Suprapubic skin (tissue), 4 donors: ENCODE measurements around the gene ABHD5. TPM values are rescaled to one million over a fixed set of nuclear protein-coding genes. Genes with fewer than 3 reads are reported as not detected.

Experiments used
- DNase-seq, 2 donors: peaks; one replicate each; pipeline ENCODE4 v3.0.0-alpha.2; 2019; ENCODE audit warnings: low spot score in 2 of 2
- H3K27ac ChIP-seq: fragments of 200-600 bp; sonication (generic); one replicate; pipeline ENCODE4 v1.5.1; 2019
- H3K27me3 ChIP-seq: fragments of 200-600 bp; sonication (generic); one replicate; pipeline ENCODE4 v1.5.1; 2019
- H3K36me3 ChIP-seq: fragments of 200-600 bp; sonication (generic); one replicate; pipeline ENCODE4 v1.5.1; 2019
- H3K4me1 ChIP-seq: fragments of 200-600 bp; sonication (generic); one replicate; pipeline ENCODE4 v1.5.1; 2019
- H3K4me3 ChIP-seq: fragments of 200-600 bp; sonication (generic); one replicate; pipeline ENCODE4 v1.5.1; 2019; ENCODE audit warnings: mild to moderate bottlenecking
- H3K9me3 ChIP-seq: fragments of 200-600 bp; sonication (generic); one replicate; pipeline ENCODE4 v1.5.1; 2019
- CTCF ChIP-seq, 2 donors: fragments of 200-600 bp in 1 of 2; fragments of 450-650 bp in 1 of 2; sonication (generic) in 1 of 2; IDR thresholded peaks; one replicate each; pipeline ENCODE4 v1.5.1; 2016 to 2019; ENCODE audit warnings: antibody characterized with exemption in 2 of 2, mild to moderate bottlenecking in 1 of 2, moderate library complexity in 1 of 2
- EP300 ChIP-seq: sonication (generic); formaldehyde crosslinking; IDR thresholded peaks from one replicate; pipeline ENCODE4 v1.6.1; 2017; ENCODE audit warnings: antibody characterized with exemption
- POLR2A ChIP-seq, 2 donors: fragments of 450-650 bp; IDR thresholded peaks; one replicate each; pipeline ENCODE4 v1.6.1; 2017; ENCODE audit warnings: antibody characterized with exemption in 2 of 2, mild to moderate bottlenecking in 2 of 2, moderate library complexity in 2 of 2
- POLR2AphosphoS5 ChIP-seq, 3 donors: sonication (generic); formaldehyde crosslinking; IDR thresholded peaks; one replicate each; pipeline ENCODE4 v1.6.1; 2017; ENCODE audit warnings: antibody characterized with exemption in 3 of 3
- WGBS: methylation state at CpG from one replicate; pipeline ENCODE4 v1.1.5; 2018; 5-methylcytosine and 5-hydroxymethylcytosine counted together
- total RNA-seq, 4 donors: library from RNA; depleted of rRNA; stranded (reverse); fragments of >200 nt; gene quantifications; one replicate each; pipeline ENCODE4 v1.1.0, GENCODE V29; 2016

The ABHD5 gene
- total RNA-seq, 4 donors from 2014 or later: 62.7 to 130 (median 88.3) TPM

DNA sequence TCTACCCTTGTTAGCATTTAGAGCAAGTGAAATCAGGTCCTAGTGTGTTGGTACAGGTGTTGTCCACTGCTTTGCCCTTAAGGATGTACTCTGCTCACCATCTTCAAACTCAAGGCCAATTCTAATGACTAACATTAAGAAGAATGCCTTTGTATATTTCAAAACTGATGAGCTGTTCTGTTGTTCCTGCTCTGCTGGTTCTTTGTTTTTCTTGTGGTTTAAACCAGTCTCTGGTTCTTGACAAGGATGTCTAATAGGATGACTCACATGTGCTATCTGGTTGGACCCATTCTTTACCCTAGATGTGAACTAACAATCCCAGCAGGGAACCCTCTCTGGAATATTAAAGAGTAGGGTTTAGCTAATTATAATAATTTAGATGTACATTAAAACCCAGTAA, 17.3 kb downstream of the ABHD5 start:
- Histone ChIP-seq H3K27ac (peak overlapping the region; percentile 59), H3K4me3 (no peak overlapping the region)

GRCh38 chr3:43709022-43709421, 18.3 kb downstream of the ABHD5 start:
- DNase-seq: no peak
- TF ChIP-seq CTCF (IDR thresholded peaks at IDR 0.05) (no peak), POLR2AphosphoS5 (IDR thresholded peaks at IDR 0.05) (peak; percentile 88 to 98 (median 91))
- Histone ChIP-seq H3K27ac (no peak overlapping the region), H3K4me1 (peaks cover 12% of the 10 kb centered on the region), H3K4me3 (no peak overlapping the region), H3K9me3 (no peaks in the 10 kb centered on the region), H3K27me3 (no peaks in the 10 kb centered on the region), H3K36me3 (peaks cover 25% of the 10 kb centered on the region)
- 30% methylated on average over 1 of the region's 1 CpG for WGBS

More for the DNA sequence above, 17.3 kb downstream of the ABHD5 start:
- no peak for DNase-seq
- Histone ChIP-seq H3K36me3 (peaks cover 22% of the 10 kb centered on the region), H3K9me3 (no peaks in the 10 kb centered on the region), H3K4me1 (peaks cover 12% of the 10 kb centered on the region), H3K27me3 (no peaks in the 10 kb centered on the region)
- no peak for TF ChIP-seq CTCF (IDR thresholded peaks at IDR 0.05)
- TF ChIP-seq POLR2A (IDR thresholded peaks at IDR 0.05): no peak
- TF ChIP-seq EP300: no peak
- no peak for TF ChIP-seq POLR2AphosphoS5 (IDR thresholded peaks at IDR 0.05)

GRCh38 chr3:43710607-43711006, 19.9 kb downstream of the ABHD5 start:
- Histone ChIP-seq H3K27me3 (no peaks in the 10 kb centered on the region), H3K27ac (no peak overlapping the region), H3K9me3 (no peaks in the 10 kb centered on the region), H3K4me3 (no peak overlapping the region), H3K4me1 (peaks cover 12% of the 10 kb centered on the region), H3K36me3 (peaks cover 36% of the 10 kb centered on the region)
- DNase-seq: no peak
- no peak for TF ChIP-seq EP300
- TF ChIP-seq POLR2A (IDR thresholded peaks at IDR 0.05): no peak
- TF ChIP-seq CTCF (IDR thresholded peaks at IDR 0.05): no peak
- no peak for TF ChIP-seq POLR2AphosphoS5 (IDR thresholded peaks at IDR 0.05)

GRCh38 chr3:43718296-43718695, 27.6 kb downstream of the ABHD5 start:
- Histone ChIP-seq H3K4me3 (no peak overlapping the region), H3K4me1 (no peaks in the 10 kb centered on the region), H3K36me3 (peaks cover 47% of the 10 kb centered on the region), H3K27me3 (no peaks in the 10 kb centered on the region), H3K27ac (no peak overlapping the region), H3K9me3 (no peaks in the 10 kb centered on the region)
- WGBS: 94% methylated on average over 2 of the region's 2 CpGs
- no peak for DNase-seq
- TF ChIP-seq POLR2AphosphoS5 (IDR thresholded peaks at IDR 0.05): no peak
- no peak for TF ChIP-seq EP300
- no peak for TF ChIP-seq CTCF (IDR thresholded peaks at IDR 0.05)
- TF ChIP-seq POLR2A (IDR thresholded peaks at IDR 0.05): no peak

GRCh38 chr3:43723121-43723734, 32.5 kb downstream of the ABHD5 start:
- H3K36me3 ChIP-seq: peaks cover 15% of the 10 kb centered on the region
- 54% methylated on average over 3 of the region's 3 CpGs for WGBS
- H3K9me3 ChIP-seq: no peaks in the 10 kb centered on the region
- peaks cover 3% of the 10 kb centered on the region for H3K4me1 ChIP-seq
- DNase-seq: no peak
- no peak overlapping the region for H3K4me3 ChIP-seq
- H3K27ac ChIP-seq: peak overlapping the region; percentile 61
- no peaks in the 10 kb centered on the region for H3K27me3 ChIP-seq
- TF ChIP-seq POLR2AphosphoS5 (IDR thresholded peaks at IDR 0.05): no peak
- no peak for TF ChIP-seq POLR2A (IDR thresholded peaks at IDR 0.05)
- no peak for TF ChIP-seq EP300
- TF ChIP-seq CTCF (IDR thresholded peaks at IDR 0.05): no peak
